ENCODE results near the gene ANKRD10.

DNA sequence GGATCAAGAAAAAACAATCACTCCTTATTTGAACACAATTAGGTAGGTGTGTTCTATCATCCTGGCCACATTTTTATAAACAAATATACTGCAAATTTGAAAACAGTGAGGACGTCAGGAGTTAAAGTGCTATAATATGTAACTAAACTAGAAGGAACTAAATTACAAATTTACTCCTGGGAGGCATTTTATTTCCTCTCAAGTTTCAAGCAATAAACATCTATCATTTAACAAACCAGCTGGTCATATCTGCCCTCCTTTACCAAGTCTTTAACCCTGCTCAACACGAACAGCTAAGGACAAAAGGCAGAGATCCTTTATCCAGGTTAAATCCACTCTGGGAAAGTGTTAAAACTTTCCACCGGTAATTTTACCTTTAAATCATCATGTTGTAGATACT is 26.5 kb downstream of the ANKRD10 start:
- TF ChIP-seq ARNT (IDR thresholded peaks at IDR 0.05) (no peak), BHLHE40 (IDR thresholded peaks at IDR 0.05; ENCODE audit: borderline replicate concordance) (no peak)

Data from HEK293T (cell line).